A673 (cell line): ENCODE results near the gene NRXN3. TPM values are rescaled to one million over a fixed set of nuclear protein-coding genes. Genes with fewer than 3 reads are reported as not detected.

Experiments
- BruUV-seq: library from RNA; stranded (reverse); fragments of 400-500 nt; replicated peaks from 2 replicates; lab custom pipeline; 2021; lab: Mats Ljungman, UMichigan
- CTCF ChIA-PET: fragments of 300-600 bp; sonication (Branson Sonifier 250); formaldehyde crosslinking; loops from one replicate; lab custom pipeline; 2022; ENCODE audit warnings: antibody characterized with exemption; lab: Charles Lee
- POLR2A ChIA-PET: fragments of 300-600 bp; sonication (Branson Sonifier 250); formaldehyde crosslinking; loops from one replicate; lab custom pipeline; 2022; ENCODE audit warnings: antibody characterized with exemption; ENCODE audit not compliant: low non-redundant PET; lab: Charles Lee
- DNase-seq: peaks from one replicate; pipeline ENCODE4 v3.0.0-alpha.2; 2015; ENCODE audit warnings: low spot score
- H3K27ac ChIP-seq: fragments of 200-600 bp; sonication (generic); 2 replicates; pipeline ENCODE4 v1.5.1; 2016; ENCODE audit warnings: mixed run types, low read depth, mild to moderate bottlenecking, mixed read lengths, antibody characterized with exemption, low read length; ENCODE audit not compliant: poor library complexity, severe bottlenecking
- H3K27me3 ChIP-seq: fragments of 200-600 bp; sonication (generic); replicated peaks from 2 replicates; pipeline ENCODE4 v1.6.1; 2017; ENCODE audit warnings: mixed run types, low read depth, mild to moderate bottlenecking, mixed read lengths, antibody characterized with exemption, low read length; ENCODE audit not compliant: insufficient read depth, poor library complexity
- H3K36me3 ChIP-seq: fragments of 200-600 bp; sonication (generic); 2 replicates; pipeline ENCODE4 v1.6.1; 2016; ENCODE audit warnings: mixed run types, mild to moderate bottlenecking, mixed read lengths, antibody characterized with exemption, low read length; ENCODE audit not compliant: insufficient read depth, poor library complexity, severe bottlenecking
- H3K4me1 ChIP-seq: fragments of 200-600 bp; sonication (generic); 2 replicates; pipeline ENCODE4 v1.6.1; 2017; ENCODE audit warnings: mixed run types, mild to moderate bottlenecking, mixed read lengths, antibody characterized with exemption, low read length; ENCODE audit not compliant: insufficient read depth, poor library complexity, severe bottlenecking
- H3K4me3 ChIP-seq: fragments of 200-600 bp; sonication (generic); 2 replicates; pipeline ENCODE4 v1.5.1; 2016; ENCODE audit warnings: low read depth, mixed run types, mild to moderate bottlenecking, mixed read lengths, low read length; ENCODE audit not compliant: poor library complexity, severe bottlenecking
- H3K9me3 ChIP-seq: fragments of 200-600 bp; sonication (generic); 2 replicates; pipeline ENCODE4 v1.6.1; 2016; ENCODE audit warnings: mixed run types, low read depth, mild to moderate bottlenecking, mixed read lengths, antibody characterized with exemption, low read length; ENCODE audit not compliant: poor library complexity, severe bottlenecking
- CTCF ChIP-seq: fragments of 300-800, 200-600 bp; sonication (generic); conservative IDR thresholded peaks from 2 replicates; pipeline ENCODE4 v1.5.1; 2017; ENCODE audit warnings: low read depth, mild to moderate bottlenecking, antibody characterized with exemption, low read length, moderate library complexity, mixed read lengths
- EZH2 ChIP-seq: fragments of 200-600 bp; sonication (generic); IDR thresholded peaks from 2 replicates; pipeline ENCODE4 v1.6.1; 2017; ENCODE audit warnings: borderline replicate concordance, low read depth, mild to moderate bottlenecking, mixed read lengths, antibody characterized with exemption, low read length; ENCODE audit not compliant: poor library complexity, severe bottlenecking
- intact Hi-C: fragments of 100-400 bp; cut with micrococcal nuclease; formaldehyde crosslinking; loops from one replicate; pipeline ENCODE4 v1.10.0; 2022; ENCODE audit not compliant: unreplicated experiment
- total RNA-seq: library from RNA; stranded (reverse); gene quantifications from 2 replicates; pipeline ENCODE4 v1.2.3, GENCODE V29; 2021

Gene NRXN3
- total RNA-seq, 1 experiment from 2014 or later, result 0.21 TPM

- CTCF ChIA-PET, result no interaction called here
- no peak overlapping the region for H3K4me3 ChIP-seq
- no TSS peak for BruUV-seq
Measured at GRCh38 chr14:79118291-79118690, 948.1 kb downstream of the NRXN3 start.

GRCh38 chr14:79134361-79134760 is 964.2 kb downstream of the NRXN3 start:
- H3K36me3 ChIP-seq, result no peaks in the 10 kb centered on the region
- H3K4me1 ChIP-seq, result peaks cover 6% of the 10 kb centered on the region
- no peaks in the 10 kb centered on the region for H3K27me3 ChIP-seq
- TF ChIP-seq EZH2 (no peak), CTCF (no peak)
- intact Hi-C loops, result no loop called here
- H3K4me3 ChIP-seq, result no peak overlapping the region
- POLR2A ChIA-PET, result no interaction called here
- BruUV-seq, result no TSS peak
- CTCF ChIA-PET, result no interaction called here
- DNase-seq, result no peak
- H3K27ac ChIP-seq, result no peak overlapping the region
- H3K9me3 ChIP-seq, result no peaks in the 10 kb centered on the region

More at GRCh38 chr14:79118291-79118690, 948.1 kb downstream of the NRXN3 start:
- DNase-seq, result no peak
- POLR2A ChIA-PET, result no interaction called here
- intact Hi-C loops, result no loop called here
- TF ChIP-seq EZH2, result no peak
- TF ChIP-seq CTCF, result no peak
- Histone ChIP-seq H3K27ac (no peak overlapping the region), H3K36me3 (no peaks in the 10 kb centered on the region), H3K9me3 (no peaks in the 10 kb centered on the region), H3K27me3 (no peaks in the 10 kb centered on the region), H3K4me1 (no peaks in the 10 kb centered on the region)

DNA sequence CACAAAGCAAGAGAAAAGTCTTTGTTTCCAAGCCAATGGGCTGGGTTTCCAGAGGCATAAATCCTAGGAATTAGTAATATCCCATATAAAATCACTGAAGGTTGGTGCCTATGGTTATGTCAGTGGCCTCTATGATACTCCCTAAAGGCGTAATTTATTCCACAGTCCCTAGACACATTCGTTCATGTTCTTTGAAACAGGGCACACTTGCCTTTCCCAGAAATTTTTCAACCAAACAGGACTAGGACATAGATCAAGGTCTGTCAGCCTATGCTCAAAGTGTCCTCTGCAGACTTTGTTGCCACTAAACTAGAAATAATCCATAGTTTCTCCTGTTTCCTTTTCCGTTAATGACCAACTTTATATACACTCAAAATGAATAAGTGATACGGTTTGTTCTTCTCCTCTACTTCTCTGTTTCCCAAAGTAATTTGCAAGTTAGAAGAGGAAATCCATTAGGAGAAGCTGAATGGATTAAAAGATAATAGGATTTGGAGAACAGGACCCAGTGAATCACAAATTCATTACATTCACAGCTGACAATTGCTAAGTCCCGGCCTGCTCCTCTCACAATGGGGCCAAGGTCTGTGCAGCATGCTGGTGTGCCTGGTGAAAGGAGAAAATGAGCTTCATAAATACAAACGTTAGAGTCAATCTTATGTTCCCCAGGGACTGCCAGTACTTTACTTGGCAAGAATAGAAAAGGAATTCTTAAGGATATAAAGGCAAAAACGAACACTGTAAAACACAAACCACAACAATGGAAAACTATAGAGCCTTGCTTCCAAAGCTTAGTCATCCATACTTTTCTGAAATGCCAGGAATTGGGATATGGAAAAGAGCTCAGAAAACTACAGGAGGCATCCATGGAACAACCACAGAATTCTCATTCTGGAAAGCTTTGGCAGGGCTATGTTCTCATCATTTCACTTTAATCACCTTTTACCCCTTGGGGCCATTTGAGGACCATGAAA is 966.2 kb downstream of the NRXN3 start:
- CTCF ChIA-PET, result no interaction called here

More for the DNA sequence above, 966.2 kb downstream of the NRXN3 start:
- Histone ChIP-seq H3K36me3 (no peaks in the 10 kb centered on the region), H3K9me3 (no peaks in the 10 kb centered on the region), H3K27me3 (no peaks in the 10 kb centered on the region), H3K4me1 (peaks cover 6% of the 10 kb centered on the region), H3K27ac (no peak overlapping the region), H3K4me3 (no peak overlapping the region)
- intact Hi-C loops, result no loop called here
- peak; percentile 59 for DNase-seq
- TF ChIP-seq CTCF (no peak), EZH2 (no peak)
- no TSS peak for BruUV-seq
- POLR2A ChIA-PET, result interaction anchor here (0.6 kb wide), 1 partner anchor 73 kb away, joined by 3 read pairs; no protein-coding TSS in a partner anchor
